SKM-1 (cell line): Measurements from ENCODE around the gene PKD1.
"Not testable (repeated sequence)": the region's sequence is repeated elsewhere in the genome, so short reads cannot be mapped to it uniquely, and the experiment has no call there.

Experiments used
- DNase-seq: peaks from one replicate; lab custom pipeline; 2025; ENCODE audit not compliant: unreplicated experiment; lab: John Stamatoyannopoulos, UW

The PKD1 gene

GRCh38 chr16:2110332-2111008 is 25.2 kb downstream of the PKD1 start:
- DNase-seq, result not testable (repeated sequence)

- not testable (repeated sequence) for DNase-seq
Measured at GRCh38 chr16:2109872-2110271, 25.8 kb downstream of the PKD1 start.

- not testable (repeated sequence) for DNase-seq
Measured at GRCh38 chr16:2109271-2109580, 26.5 kb downstream of the PKD1 start.

GRCh38 chr16:2108446-2109270 is 27.0 kb downstream of the PKD1 start:
- DNase-seq, result not testable (repeated sequence)

DNA sequence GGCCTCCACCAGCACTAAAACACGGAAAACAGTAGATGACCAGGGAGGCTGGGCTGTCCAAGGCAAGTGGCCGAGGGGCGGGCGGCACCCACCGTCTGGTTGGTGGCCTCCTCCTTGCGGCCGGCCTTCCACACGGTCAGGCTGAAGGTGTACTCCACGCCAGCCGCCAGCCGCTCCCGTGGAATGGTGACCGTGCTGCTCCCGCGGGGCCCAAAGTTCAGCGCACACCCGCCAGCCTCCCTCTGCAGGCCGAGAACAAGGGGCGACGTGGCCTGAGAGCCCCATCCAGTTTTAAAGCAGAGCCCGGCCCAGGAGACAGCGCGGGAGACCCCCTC is 27.9 kb downstream of the PKD1 start:
- DNase-seq, result not testable (repeated sequence)

GRCh38 chr16:2107121-2107790 is 28.4 kb downstream of the PKD1 start:
- not testable (repeated sequence) for DNase-seq

- not testable (repeated sequence) for DNase-seq
Measured at GRCh38 chr16:2106211-2106610, 29.5 kb downstream of the PKD1 start.

DNA sequence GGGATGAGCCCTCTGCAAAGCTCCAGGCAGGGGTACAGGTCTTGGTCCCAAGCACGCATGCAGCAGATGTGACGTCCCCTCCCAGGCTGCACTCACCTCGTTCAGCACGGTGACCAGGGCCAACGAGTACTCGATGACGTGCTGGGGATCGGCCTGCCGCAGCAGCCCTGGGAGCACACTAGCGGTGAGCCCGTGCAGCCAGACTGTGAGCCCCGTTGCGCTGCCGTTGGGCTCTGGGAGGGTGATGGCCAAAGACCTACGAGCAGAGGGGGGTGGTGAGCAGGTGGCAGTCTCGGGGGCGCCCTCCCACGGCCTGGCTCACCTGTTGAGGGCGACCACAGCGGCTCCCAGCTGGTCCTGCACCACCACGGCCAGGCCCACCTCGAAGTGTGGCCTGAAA is 29.9 kb downstream of the PKD1 start:
- not testable (repeated sequence) for DNase-seq

DNA sequence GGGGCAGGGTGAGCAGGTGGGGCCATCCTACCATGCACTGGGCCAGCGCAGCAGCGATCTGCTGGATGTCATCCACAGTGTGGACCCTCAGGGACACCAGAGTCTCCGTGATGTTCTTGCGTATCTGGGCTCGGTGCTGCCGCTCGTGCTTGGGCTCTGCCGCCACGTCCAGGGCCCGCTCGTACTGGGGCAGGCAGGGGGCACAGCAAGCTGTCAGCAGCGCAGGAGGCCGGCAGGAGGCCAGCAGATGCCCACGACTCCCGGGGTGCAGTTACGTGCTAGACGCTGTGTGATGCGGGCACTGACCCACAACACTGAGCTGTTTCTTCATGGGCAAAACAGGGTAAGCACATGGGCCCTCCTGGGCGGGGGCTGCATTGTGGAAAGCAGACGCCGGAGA is 30.4 kb downstream of the PKD1 start:
- DNase-seq, result not testable (repeated sequence)

GRCh38 chr16:2104464-2104863 is 31.2 kb downstream of the PKD1 start:
- DNase-seq, result not testable (repeated sequence)

- DNase-seq, result no peak
Measured at GRCh38 chr16:2102471-2102870, 33.2 kb downstream of the PKD1 start.

DNA sequence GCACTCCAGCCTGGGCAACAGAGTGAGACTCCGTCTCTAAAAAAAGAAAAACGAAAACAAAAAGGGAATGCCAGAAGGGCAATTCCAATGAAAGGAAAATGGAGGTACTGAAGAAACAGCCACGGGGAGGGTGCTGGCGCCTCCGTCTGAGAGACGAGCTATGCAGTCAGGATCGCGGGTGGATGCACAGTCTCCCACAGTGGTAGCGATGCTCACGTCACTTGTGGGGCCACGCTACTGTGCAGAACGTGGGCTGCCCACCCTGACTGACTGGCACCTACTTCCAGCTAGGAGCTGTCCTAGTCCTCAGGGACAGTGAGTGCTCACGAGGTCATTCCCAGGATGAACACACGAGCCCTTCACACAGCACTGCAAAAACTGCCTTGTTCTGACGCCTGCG is 34.1 kb downstream of the PKD1 start:
- not testable (repeated sequence) for DNase-seq

- not testable (repeated sequence) for DNase-seq
Measured at GRCh38 chr16:2097689-2098088, 38.0 kb downstream of the PKD1 start.

GRCh38 chr16:2096853-2097595 is 38.7 kb downstream of the PKD1 start:
- no peak for DNase-seq

GRCh38 chr16:2095918-2096582 is 39.6 kb downstream of the PKD1 start:
- no peak for DNase-seq

DNA sequence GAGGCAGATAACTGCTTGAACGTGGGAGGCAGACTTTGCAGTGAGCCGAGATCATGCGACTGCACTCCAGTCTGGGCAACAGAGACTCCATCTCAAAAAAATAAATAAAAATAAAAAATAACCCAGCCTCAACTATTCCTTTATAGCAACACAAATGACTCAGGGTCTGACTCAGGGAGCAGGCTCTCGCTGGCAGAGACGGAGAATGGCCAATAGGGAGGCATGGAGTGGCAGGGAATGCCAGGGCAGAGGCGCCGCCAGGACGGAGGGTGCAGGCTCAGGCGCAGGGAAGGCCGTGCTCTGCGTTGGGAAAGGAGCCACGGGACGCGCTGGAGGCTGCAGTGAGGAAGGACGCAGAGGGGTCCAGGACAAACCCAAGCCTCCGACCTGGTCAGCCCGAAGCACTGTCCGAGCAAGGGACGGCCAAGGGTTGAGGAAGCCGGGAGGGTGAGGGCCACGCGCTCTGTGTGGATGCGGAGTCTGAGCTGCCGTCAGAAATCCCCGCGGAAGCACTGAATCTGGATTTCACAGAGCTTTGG is 40.3 kb downstream of the PKD1 start:
- DNase-seq, result no peak

DNA sequence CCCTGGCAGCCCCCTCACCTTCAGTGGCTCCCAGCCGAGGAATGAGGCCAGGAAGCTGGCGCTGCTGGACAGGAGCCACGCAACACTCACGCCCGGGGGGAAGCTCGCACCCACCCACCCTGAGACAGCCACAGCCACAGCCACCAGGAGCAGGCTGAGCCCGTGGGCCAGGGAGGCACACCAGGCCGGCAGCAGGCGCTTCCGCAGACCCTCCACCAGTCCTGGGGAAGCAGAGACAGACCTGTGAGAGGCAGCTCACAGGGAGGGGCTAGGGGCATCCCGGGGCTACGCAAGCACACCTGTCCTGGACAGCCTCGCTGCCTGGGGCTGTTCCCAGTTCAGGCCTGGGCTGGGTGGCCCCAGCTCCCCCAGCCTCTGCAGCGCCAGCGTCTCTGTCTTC is 41.9 kb downstream of the PKD1 start:
- no peak for DNase-seq

DNA sequence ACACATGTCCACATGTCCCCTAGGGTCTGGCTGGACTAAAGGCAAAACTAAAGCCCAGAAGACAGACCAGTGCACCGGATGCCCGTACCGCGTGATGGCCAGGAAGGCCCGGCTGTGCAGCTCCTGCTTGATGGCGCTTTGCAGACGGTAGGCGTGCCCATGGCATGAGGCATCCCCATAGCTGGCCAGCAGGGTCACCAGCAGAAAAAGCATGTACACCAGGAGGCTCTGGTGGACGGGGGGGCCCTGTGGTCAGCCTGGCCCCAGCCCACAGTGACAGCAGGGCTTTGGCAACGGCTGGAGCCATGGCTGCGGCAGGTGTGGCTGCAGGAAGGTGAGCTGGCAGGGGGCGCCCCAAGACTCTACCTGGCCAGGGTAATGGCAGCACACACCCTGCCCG is 42.8 kb downstream of the PKD1 start:
- DNase-seq, result no peak

GRCh38 chr16:2092256-2092620 is 43.5 kb downstream of the PKD1 start:
- DNase-seq, result no peak

DNA sequence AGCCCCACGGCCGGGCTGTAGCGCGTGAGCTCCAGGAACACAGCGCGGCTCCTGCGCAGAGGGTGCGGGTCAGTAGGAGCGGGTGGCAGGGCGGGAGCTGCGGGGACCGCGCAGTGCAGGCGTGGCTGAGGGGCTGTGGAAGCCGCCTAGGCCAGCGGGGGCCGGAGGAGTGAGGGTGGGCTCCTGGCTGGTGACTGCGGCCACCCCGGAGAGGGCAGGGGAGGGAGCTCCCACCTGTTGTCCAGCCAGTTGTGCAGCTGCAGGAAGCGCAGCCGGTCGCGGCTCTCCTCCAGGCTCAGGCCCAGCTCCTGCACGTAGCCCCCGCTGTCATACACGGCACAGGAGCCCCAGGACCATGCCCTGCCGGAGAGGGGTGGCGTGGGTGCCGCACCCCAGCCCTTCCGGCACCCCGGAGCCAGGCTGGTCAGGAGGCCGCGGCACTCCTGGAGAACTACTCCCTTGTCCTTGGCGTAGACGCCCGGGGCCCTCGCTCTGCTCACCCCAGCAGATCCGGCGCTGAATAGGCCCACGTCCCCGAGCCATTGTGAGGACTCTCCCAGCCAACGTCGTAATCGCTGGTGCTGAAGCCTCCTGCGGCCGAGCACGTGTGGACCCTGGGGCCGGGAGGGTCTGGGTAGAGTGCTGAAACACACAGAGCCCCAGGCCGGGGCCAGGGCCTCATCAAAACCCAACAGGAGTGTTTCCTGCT is 44.0 kb downstream of the PKD1 start:
- no peak for DNase-seq
